Activated CD4-positive, alpha-beta T cell treated with anti-CD3 and anti-CD28 coated beads for 36 hours (primary cell): Measurements from ENCODE around the gene DAGLA. TPM values are rescaled to one million over a fixed set of nuclear protein-coding genes. Genes with fewer than 3 reads are reported as not detected.
A peak's percentile ranks its signal among the peaks of the same experiment; 100 is the strongest.

ENCODE experiments used
- ATAC-seq: fragments of 200-7000 bp; cut with Tn5 transposase; one replicate; pipeline ENCODE4 v1.10.0; 2021; ENCODE audit warnings: mild to moderate bottlenecking, moderate library complexity
- CTCF ChIA-PET: fragments of 350-600 bp; sonication (Branson Sonifier 250); formaldehyde crosslinking; loops from one replicate; lab custom pipeline; 2021; ENCODE audit warnings: antibody characterized with exemption; lab: Charles Lee
- POLR2A ChIA-PET: fragments of 350-600 bp; sonication (Branson Sonifier 250); formaldehyde crosslinking; loops from one replicate; lab custom pipeline; 2021; ENCODE audit warnings: antibody characterized with exemption, inconsistent platforms; lab: Charles Lee
- DNase-seq: peaks from one replicate; pipeline ENCODE4 v3.0.0-alpha.2; 2020
- H3K27ac Mint-ChIP-seq: one replicate; pipeline ENCODE4 v1.8.0; 2021; ENCODE audit warnings: mixed read lengths
- H3K27me3 Mint-ChIP-seq: one replicate; pipeline ENCODE4 v1.8.0; 2021; ENCODE audit warnings: mixed read lengths
- H3K36me3 Mint-ChIP-seq: one replicate; pipeline ENCODE4 v1.8.0; 2021; ENCODE audit warnings: low read depth, mixed read lengths
- H3K4me1 Mint-ChIP-seq: one replicate; pipeline ENCODE4 v1.8.0; 2021; ENCODE audit warnings: mixed read lengths
- H3K4me3 Mint-ChIP-seq: one replicate; pipeline ENCODE4 v1.8.0; 2021; ENCODE audit warnings: mild to moderate bottlenecking, moderate library complexity, mixed read lengths
- H3K9me3 Mint-ChIP-seq: one replicate; pipeline ENCODE4 v1.8.0; 2021; ENCODE audit warnings: low read depth, mixed read lengths
- intact Hi-C, 2 experiments: fragments of 100-400 bp; cut with DNase I in 1 of 2; cut with micrococcal nuclease in 1 of 2; formaldehyde crosslinking; loops; one replicate each; pipeline versions ENCODE4 v1.14.2 to v1.15.1; 2022 to 2024; cut with DNase I, micrococcal nuclease
- total RNA-seq, 2 experiments: library from RNA; stranded (reverse); gene quantifications; one replicate each; pipeline ENCODE4 v1.2.3, GENCODE V29; 2021

Gene DAGLA
- total RNA-seq, 2 experiments from 2014 or later, result 0.09 to 0.14 TPM

DNA sequence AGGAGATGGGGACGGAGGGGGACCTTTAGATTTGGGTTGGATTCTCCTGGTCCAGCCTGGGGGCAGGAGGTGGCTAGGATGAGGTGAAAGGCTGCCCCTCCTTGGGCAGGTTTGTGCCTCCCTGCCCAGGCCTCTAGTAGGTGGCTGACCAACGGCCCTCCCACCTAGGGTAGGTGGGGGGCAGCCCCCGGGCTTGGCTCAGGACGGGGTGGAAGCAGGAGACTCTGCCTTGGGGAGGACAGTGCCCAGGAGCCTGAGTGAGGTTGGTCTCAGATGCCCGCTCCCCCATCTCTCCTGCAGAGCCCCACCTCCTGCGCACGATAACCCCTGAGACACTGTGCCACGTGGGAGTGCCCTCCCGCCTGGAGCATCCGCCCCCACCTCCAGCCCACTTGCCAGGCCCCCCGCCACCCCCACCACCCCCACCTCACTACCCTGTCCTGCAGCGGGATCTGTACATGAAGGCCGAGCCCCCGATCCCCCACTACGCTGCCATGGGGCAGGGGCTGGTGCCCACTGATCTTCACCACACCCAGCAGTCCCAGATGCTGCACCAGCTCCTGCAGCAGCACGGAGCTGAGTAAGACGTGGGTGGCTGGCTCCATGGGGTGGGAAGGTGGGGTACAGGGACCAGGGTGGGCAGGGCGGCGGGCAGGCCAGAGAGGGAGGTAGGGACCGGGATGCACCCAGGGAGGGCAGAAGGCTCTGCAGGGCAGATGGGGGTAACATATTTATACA lies 89.9 kb downstream of the DAGLA start:
- no peaks in the 10 kb centered on the region for H3K4me1 Mint-ChIP-seq
- ChIA-PET CTCF (no interaction called here), POLR2A (no interaction called here)
- no peak overlapping the region for H3K27ac Mint-ChIP-seq
- no peak for ATAC-seq
- no peaks in the 10 kb centered on the region for H3K9me3 Mint-ChIP-seq
- no peak for DNase-seq
- H3K27me3 Mint-ChIP-seq, result no peaks in the 10 kb centered on the region
- H3K4me3 Mint-ChIP-seq, result no peak overlapping the region
- no peaks in the 10 kb centered on the region for H3K36me3 Mint-ChIP-seq
- intact Hi-C loops, result no loop called here

DNA sequence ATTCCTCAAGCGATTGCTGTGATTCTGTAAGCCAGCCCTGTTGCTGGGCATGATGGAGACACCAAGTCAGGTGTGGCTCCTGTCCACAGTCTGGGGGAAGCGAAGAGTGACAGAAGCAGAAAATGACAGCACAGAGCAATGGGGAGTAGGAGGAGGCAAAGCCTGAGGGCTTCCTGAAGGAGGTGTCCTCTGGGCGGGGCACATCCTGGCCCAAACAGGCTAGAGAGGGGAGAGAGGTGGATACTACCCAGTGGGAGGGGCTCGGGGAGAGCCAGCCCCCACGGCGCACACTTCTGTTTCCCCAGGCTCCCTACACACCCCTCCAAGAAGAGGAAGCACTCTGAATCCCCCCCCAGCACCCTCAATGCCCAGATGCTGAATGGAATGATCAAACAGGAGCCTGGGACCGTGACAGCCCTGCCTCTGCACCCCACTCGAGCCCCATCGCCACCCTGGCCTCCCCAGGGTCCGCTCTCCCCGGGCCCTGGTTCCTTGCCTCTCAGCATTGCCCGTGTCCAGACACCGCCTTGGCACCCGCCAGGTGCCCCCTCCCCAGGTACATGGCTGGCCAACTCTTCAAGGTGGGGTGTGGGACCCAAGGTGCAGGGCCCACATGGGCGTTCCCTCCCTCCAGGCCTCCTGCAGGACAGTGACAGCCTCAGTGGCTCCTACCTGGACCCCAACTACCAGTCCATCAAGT lies 91.2 kb downstream of the DAGLA start:
- Mint-ChIP-seq H3K4me1 (no peaks in the 10 kb centered on the region), H3K36me3 (no peaks in the 10 kb centered on the region), H3K27me3 (no peaks in the 10 kb centered on the region), H3K27ac (no peak overlapping the region), H3K9me3 (no peaks in the 10 kb centered on the region), H3K4me3 (no peak overlapping the region)
- ATAC-seq (no peak), DNase-seq (no peak)
- ChIA-PET POLR2A (no interaction called here), CTCF (interaction anchor here (0.6 to 0.7 kb wide), 2 partner anchors 11 to 396 kb away, joined by 3 to 4 read pairs; no protein-coding TSS in a partner anchor)
- intact Hi-C loops, result no loop called here

DNA sequence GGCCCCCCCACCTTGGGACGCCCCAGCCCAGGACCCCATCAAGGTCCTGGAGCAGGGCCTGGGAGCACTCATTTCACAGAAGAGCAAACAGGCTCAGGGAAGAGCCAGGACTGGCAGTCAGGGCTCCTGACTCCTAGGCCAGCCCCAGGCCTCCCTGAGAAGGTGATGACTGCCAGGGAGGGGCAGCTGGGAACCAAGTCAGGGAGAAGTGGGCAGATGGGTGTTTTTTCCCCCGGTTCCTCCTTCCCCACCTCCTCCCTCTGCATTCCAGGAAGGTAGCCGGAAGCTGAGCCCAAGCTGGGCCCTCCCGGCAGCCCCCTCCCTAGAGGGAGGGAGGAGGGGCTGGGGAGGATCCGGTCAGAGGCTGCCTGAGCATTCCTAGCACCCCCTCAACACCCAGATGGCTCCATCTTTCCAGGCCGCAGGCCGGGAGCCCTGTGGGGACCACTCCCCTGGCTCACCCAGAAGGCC lies 91.8 kb downstream of the DAGLA start:
- H3K27ac Mint-ChIP-seq, result no peak overlapping the region
- intact Hi-C loops, result no loop called here
- no peak overlapping the region for H3K4me3 Mint-ChIP-seq
- H3K9me3 Mint-ChIP-seq, result no peaks in the 10 kb centered on the region
- H3K36me3 Mint-ChIP-seq, result no peaks in the 10 kb centered on the region
- ChIA-PET CTCF (interaction anchor here (0.6 to 1.1 kb wide), 4 partner anchors 10 to 395 kb away, joined by 3 to 4 read pairs (median 3); no protein-coding TSS in a partner anchor), POLR2A (no interaction called here)
- DNase-seq (no peak), ATAC-seq (no peak)
- no peaks in the 10 kb centered on the region for H3K27me3 Mint-ChIP-seq
- H3K4me1 Mint-ChIP-seq, result peaks cover 6% of the 10 kb centered on the region

DNA sequence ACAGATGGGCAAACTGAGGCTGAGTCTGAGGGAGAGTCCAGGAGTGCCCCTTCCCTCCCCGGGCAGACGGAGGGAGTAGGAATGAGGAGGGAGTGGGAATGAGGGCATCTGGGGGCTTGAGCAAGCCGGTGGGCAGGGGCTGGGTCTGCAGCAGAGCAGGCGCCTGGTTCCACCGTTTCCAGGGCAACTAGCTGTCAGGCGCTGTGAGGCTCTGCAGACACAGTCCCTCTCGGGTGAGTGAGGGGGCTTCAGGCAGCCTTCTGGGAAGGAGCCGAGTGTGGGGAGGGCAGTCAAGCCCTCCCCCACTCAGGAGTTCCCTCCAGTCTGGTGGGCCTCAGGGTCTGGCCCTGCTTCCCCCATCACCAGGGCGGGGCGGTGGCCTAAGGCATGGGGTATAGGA lies 93.2 kb downstream of the DAGLA start:
- no peaks in the 10 kb centered on the region for H3K36me3 Mint-ChIP-seq
- intact Hi-C loops, result no loop called here
- H3K27me3 Mint-ChIP-seq, result peaks cover 5% of the 10 kb centered on the region
- no peak overlapping the region for H3K27ac Mint-ChIP-seq
- CTCF ChIA-PET, result interaction anchor here (0.9 kb wide), 1 partner anchor 22 kb away, joined by 3 read pairs; no protein-coding TSS in a partner anchor
- no peak overlapping the region for H3K4me3 Mint-ChIP-seq
- H3K9me3 Mint-ChIP-seq, result no peaks in the 10 kb centered on the region
- DNase-seq (no peak), ATAC-seq (no peak)
- POLR2A ChIA-PET, result no interaction called here
- peaks cover 11% of the 10 kb centered on the region for H3K4me1 Mint-ChIP-seq

DNA sequence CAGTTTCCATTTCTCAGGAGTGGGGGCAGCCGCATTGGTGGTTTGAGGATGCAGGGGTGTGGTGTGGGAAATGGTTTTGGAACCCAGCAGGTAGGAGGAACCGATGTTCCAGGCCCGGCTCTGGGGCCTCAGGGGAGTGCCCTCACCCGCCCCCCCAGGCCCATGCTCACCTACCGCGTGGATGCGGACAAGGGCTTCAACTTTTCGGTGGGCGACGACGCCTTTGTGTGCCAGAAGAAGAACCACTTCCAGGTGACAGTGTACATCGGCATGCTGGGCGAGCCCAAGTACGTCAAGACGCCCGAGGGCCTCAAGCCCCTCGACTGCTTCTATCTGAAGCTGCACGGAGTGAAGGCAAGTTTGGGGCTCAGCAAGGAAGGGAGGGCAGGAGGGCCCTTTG lies 93.6 kb downstream of the DAGLA start:
- intact Hi-C loops, result no loop called here
- ChIA-PET POLR2A (no interaction called here), CTCF (no interaction called here)
- ATAC-seq (no peak), DNase-seq (no peak)
- Mint-ChIP-seq H3K4me3 (no peak overlapping the region), H3K9me3 (no peaks in the 10 kb centered on the region), H3K27ac (no peak overlapping the region), H3K36me3 (no peaks in the 10 kb centered on the region), H3K27me3 (peaks cover 5% of the 10 kb centered on the region), H3K4me1 (peaks cover 11% of the 10 kb centered on the region)

DNA sequence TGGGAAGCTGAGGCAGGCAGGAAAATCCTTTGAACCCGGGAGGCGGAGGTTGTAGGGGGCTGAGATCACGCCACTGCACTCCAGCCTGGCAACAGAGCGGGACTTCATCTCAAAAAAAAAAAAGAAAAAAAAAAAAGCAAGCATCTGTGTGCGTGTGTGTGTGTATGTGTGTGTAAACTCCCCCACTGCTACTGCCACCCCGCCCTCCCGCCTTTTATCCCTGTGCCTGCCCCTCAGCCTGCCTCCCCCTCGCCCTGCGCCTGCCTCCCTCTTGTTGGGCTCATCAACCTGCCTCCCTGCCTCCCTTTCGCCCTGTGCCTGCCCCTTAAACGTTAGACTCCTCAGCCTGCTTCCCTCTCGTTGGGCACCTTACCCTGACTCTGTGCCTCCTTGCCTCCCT lies 94.2 kb downstream of the DAGLA start:
- no peak overlapping the region for H3K27ac Mint-ChIP-seq
- H3K4me1 Mint-ChIP-seq, result peaks cover 11% of the 10 kb centered on the region
- H3K4me3 Mint-ChIP-seq, result no peak overlapping the region
- H3K27me3 Mint-ChIP-seq, result peaks cover 5% of the 10 kb centered on the region
- no peaks in the 10 kb centered on the region for H3K36me3 Mint-ChIP-seq
- no peaks in the 10 kb centered on the region for H3K9me3 Mint-ChIP-seq
- intact Hi-C loops, result no loop called here
- DNase-seq (no peak), ATAC-seq (no peak)
- POLR2A ChIA-PET, result no interaction called here
- CTCF ChIA-PET, result no interaction called here

DNA sequence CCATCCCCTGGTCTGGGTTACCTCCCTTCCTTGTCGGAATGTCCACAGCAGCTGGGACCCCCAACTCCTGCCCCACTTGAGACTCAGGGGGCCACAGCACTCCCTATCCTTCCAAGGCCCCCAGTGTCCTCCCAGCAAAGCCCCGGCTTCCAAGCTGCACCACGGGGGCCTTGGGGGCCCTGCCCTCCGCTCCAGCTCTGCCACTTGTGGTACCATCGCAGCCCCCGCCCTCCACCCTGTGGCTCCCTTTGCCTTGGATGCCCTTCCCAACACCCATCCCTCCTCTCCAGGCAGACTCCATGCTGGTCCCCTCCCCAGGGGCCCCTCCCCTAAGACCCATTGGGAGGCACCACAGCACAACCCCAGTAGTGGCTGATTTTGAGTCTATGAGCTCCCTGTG lies 94.9 kb downstream of the DAGLA start:
- peaks cover 11% of the 10 kb centered on the region for H3K4me1 Mint-ChIP-seq
- no peak for ATAC-seq
- POLR2A ChIA-PET, result interaction anchor here (0.7 kb wide), 1 partner anchor 15 kb away, joined by 3 read pairs; no protein-coding TSS in a partner anchor
- H3K27ac Mint-ChIP-seq, result no peak overlapping the region
- peaks cover 5% of the 10 kb centered on the region for H3K27me3 Mint-ChIP-seq
- no peaks in the 10 kb centered on the region for H3K9me3 Mint-ChIP-seq
- CTCF ChIA-PET, result interaction anchor here (0.6 kb wide), 1 partner anchor 37 kb away, joined by 3 read pairs; no protein-coding TSS in a partner anchor
- H3K4me3 Mint-ChIP-seq, result no peak overlapping the region
- H3K36me3 Mint-ChIP-seq, result no peaks in the 10 kb centered on the region
- no peak for DNase-seq
- intact Hi-C loops, result no loop called here

DNA sequence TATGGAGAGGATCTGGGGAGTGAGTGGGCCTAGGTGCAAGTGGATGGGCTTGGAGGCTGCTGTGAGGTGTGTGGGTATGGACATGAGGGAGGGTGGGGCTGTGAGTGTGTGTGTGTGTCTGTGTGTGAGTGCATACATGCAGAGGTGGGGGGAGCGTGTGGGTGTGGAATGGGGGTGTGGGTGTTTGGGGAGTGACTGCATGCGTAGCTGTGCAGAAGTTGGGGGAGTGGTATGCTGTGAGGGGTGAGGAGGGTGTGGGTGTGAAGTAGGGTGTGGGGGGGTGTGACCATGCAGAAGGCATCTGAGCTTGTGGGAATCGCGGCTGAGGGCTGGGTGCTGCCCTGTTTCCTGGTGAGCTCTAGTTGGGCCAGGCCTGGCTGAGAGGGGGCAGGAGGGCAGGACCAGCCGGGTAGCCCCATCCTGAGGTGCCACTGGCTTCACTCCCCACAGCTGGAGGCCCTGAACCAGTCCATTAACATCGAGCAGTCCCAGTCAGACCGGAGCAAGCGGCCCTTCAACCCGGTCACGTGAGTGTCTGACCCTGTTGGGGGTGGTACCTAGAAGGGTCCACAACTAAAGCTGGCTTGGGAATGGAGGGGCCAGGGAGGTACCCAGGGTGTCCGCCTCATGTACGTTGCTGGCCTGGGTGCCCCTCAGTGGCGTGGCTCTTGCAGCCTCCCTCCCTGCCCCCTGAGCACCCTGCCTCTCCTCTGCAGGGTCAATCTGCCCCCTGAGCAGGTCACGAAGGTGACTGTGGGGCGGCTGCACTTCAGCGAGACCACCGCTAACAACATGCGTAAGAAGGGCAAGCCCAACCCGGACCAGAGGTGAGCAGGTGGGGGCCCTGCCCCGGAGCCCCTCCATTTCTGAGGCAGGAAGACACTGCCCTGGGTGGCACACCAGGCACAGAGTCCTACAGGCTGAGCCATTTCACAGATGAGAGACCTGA lies 95.7 kb downstream of the DAGLA start:
- ATAC-seq (no peak), DNase-seq (no peak)
- ChIA-PET POLR2A (interaction anchor here (0.7 kb wide), 1 partner anchor 14 kb away, joined by 3 read pairs; no protein-coding TSS in a partner anchor), CTCF (interaction anchor here (0.5 to 0.6 kb wide), 2 partner anchors 38 to 1236 kb away, joined by 3 read pairs; no protein-coding TSS in a partner anchor)
- Mint-ChIP-seq H3K36me3 (no peaks in the 10 kb centered on the region), H3K27ac (no peak overlapping the region), H3K9me3 (no peaks in the 10 kb centered on the region), H3K4me1 (peaks cover 11% of the 10 kb centered on the region), H3K27me3 (peaks cover 5% of the 10 kb centered on the region), H3K4me3 (no peak overlapping the region)
- intact Hi-C loops, result loop anchor here (1.0 kb wide), 3 partner anchors 24 to 29 kb away; partner anchors contain the start of gene MYRF (in 1 of the 2)

DNA sequence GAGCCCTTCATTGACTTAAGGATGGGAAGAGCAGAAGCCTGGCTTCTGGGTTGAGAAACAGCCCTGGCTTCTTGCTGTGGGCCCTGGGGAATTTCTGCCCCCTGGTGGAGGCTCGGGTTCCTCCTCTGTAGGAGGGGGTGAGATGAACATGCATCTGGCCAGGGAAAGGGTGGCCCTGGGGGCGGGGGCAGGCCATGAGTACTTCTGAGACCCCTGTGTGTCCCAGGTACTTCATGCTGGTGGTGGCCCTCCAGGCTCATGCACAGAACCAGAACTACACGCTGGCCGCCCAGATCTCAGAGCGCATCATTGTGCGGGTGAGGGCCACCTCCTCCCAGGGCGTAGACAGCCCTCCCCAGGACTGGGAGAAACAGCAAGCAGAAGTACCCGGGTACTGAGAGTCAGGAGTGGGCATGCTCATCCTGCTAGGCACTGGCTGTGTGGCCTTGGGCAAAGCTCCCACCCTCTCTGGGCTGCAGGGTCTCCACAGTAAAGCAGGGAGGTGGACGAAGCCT lies 96.4 kb downstream of the DAGLA start:
- peak; percentile 86 for DNase-seq
- peak overlapping the region; percentile 23 for H3K4me3 Mint-ChIP-seq
- POLR2A ChIA-PET, result no interaction called here
- peak; percentile 80 for ATAC-seq
- H3K9me3 Mint-ChIP-seq, result no peaks in the 10 kb centered on the region
- H3K36me3 Mint-ChIP-seq, result no peaks in the 10 kb centered on the region
- no peak overlapping the region for H3K27ac Mint-ChIP-seq
- peaks cover 5% of the 10 kb centered on the region for H3K27me3 Mint-ChIP-seq
- CTCF ChIA-PET, result interaction anchor here (0.6 kb wide), 1 partner anchor 67 kb away, joined by 3 read pairs; no protein-coding TSS in a partner anchor
- intact Hi-C loops, result loop anchor here (1.0 kb wide), 4 partner anchors 16 to 29 kb away; partner anchors contain the start of genes FEN1 (in 1 of the 2), MYRF (in 1 of the 2) and TMEM258 (in 1 of the 2)
- peaks cover 11% of the 10 kb centered on the region for H3K4me1 Mint-ChIP-seq

DNA sequence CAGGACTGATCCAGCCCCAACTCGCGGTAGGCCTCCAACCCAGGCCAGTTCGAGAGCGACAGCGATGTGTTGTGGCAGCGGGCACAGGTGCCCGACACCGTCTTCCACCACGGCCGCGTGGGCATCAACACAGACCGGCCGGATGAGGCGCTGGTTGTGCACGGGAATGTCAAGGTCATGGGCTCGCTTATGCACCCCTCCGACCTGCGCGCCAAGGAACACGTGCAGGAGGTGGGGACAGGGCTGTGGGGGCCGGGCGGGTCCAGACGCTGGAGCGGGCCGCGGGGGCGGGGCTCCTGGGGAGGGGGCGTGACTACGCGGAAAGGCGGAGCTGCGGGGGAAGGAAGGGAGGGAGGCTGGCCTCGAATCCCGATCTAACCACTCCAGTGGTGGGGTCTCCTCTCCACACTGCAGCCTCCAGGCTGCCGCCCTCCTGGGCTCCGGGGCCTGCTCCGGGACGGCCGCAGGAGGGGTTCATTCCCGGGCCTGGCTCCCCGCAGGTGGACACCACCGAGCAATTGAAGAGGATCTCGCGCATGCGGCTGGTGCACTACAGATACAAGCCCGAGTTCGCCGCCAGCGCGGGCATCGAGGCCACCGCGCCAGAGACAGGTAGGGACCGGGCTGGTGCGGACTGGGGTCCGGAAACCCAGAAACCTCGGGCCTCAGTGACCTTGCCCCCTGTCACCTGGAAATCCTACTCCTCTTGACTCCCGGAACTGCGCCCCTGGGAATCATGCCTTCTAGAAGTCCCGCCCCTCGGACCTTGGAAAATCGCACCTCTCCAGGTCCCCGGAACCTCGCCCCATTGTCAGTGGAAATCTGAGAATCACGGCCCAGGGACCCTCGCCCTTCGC lies 97.3 kb downstream of the DAGLA start:
- DNase-seq (peak; percentile 75), ATAC-seq (peak; percentile 64)
- POLR2A ChIA-PET, result no interaction called here
- intact Hi-C loops, result loop anchor here in 1 of 2 experiments (1.0 kb wide), 1 partner anchor 15 kb away; the partner anchor contains the start of genes FEN1 and TMEM258
- peaks cover 5% of the 10 kb centered on the region for H3K27me3 Mint-ChIP-seq
- no peaks in the 10 kb centered on the region for H3K9me3 Mint-ChIP-seq
- CTCF ChIA-PET, result interaction anchor here (0.5 to 0.6 kb wide), 2 partner anchors 66 to 665 kb away, joined by 3 read pairs; no protein-coding TSS in a partner anchor
- H3K27ac Mint-ChIP-seq, result no peak overlapping the region
- H3K36me3 Mint-ChIP-seq, result no peaks in the 10 kb centered on the region
- peaks cover 11% of the 10 kb centered on the region for H3K4me1 Mint-ChIP-seq
- H3K4me3 Mint-ChIP-seq, result no peak overlapping the region
